Mammary epithelial cell (primary cell): ENCODE data around the gene KRT33A.
"Not testable (repeated sequence)": the region's sequence is repeated elsewhere in the genome, so short reads cannot be mapped to it uniquely, and the experiment has no call there.

Source experiments
- CTCF ChIP-seq, 2 donors: IDR thresholded peaks in 1 of 2; conservative IDR thresholded peaks in 1 of 2; 2 replicates each; pipeline ENCODE4 v1.5.1; 2011 to 2012; ENCODE audit warnings: inconsistent platforms in 2 of 2, low read length in 2 of 2, mild to moderate bottlenecking in 2 of 2, control low read depth in 1 of 2, low read depth in 1 of 2; ENCODE audit not compliant: insufficient read depth in 1 of 2; ENCODE audit errors: extremely low read depth in 1 of 2
- EZH2 ChIP-seq: IDR thresholded peaks from 2 replicates; pipeline ENCODE4 v1.6.1; 2012; ENCODE audit warnings: low read length, inconsistent platforms, borderline replicate concordance

- not testable (repeated sequence) for TF ChIP-seq CTCF (conservative IDR thresholded peaks at IDR 0.05 in 1 of 2, IDR thresholded peaks at IDR 0.05 in 1 of 2; ENCODE audit: extremely low read depth in 1 of 2, insufficient read depth in 1 of 2, low read depth in 1 of 2, low read length in 2 of 2); EZH2
These were observed 44.4 kb upstream of the KRT33A start for GRCh38 chr17:41395044-41395443.
